ENCODE results near the gene MCRIP1. TPM values are rescaled to one million over a fixed set of nuclear protein-coding genes. Genes with fewer than 3 reads are reported as not detected.

The MCRIP1 gene
- total and polyA plus RNA-seq, 2 of the 13 experiments (the other 11 are each of a cell fraction or from before 2014, with no cell fraction given), result 79.7 to 84.9 TPM

DNA sequence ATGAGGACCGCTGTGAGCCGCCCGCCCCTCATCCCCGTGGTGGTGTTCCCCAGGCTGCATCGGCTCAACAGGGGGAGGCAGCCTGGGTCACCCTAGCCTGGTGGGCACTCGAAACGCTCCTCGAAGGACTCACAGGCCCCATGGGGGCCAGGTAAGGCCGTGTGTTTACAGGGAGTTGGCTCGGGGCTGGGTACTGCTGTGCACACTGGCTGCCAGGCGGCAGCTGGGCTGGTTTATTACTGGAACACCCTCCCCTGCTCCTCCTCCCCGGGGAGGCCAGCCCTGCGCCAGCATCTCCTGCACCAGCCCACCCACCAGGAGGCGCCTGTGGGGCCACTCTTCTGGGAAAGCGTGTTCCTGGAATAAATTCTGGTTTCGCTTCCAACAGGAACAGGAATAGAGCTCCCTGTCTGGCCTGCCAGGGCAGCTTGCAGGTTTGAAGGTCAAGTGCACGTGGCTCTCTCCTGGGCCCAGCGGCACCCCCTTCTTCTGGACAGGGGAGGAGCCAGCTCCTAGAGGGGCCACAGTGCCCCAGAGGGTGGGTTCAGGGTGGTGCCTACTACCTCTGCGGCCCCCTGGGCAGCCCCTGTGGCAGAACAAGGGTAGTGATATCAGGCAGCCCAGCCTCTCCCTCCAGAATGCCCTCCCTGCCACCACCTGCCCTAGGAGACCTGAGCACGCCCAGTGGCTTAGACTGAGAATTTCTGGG, 11.3 kb downstream of the MCRIP1 start (continued):
- TF ChIP-seq ZMAT5 (CRISPR knock-in tag; IDR thresholded peaks at IDR 0.05; ENCODE audit: borderline replicate concordance, low read depth) (no peak), ZNF382 (CRISPR knock-in tag; IDR thresholded peaks at IDR 0.05; ENCODE audit: borderline replicate concordance) (no peak), ESRRA (CRISPR knock-in tag; IDR thresholded peaks at IDR 0.05; ENCODE audit: low read depth) (peak; percentile 19; the same call in 1 of the 2 replicates), SRY (CRISPR knock-in tag; IDR thresholded peaks at IDR 0.05) (no peak), E2F1 (CRISPR knock-in tag; IDR thresholded peaks at IDR 0.05) (no peak), ZNF589 (CRISPR knock-in tag; conservative IDR thresholded peaks at IDR 0.05) (no peak), ZNF547 (CRISPR knock-in tag; IDR thresholded peaks at IDR 0.05) (no peak), MXD1 (CRISPR knock-in tag; IDR thresholded peaks at IDR 0.05) (peak; percentile 71), ZNF570 (CRISPR knock-in tag; IDR thresholded peaks at IDR 0.05; ENCODE audit: borderline replicate concordance) (no peak), ZNF431 (CRISPR knock-in tag; IDR thresholded peaks at IDR 0.05; ENCODE audit: borderline replicate concordance, low read depth) (peak; percentile 33; the same call in 1 of the 2 replicates), HDAC2 (CRISPR knock-in tag; IDR thresholded peaks at IDR 0.05) (peak; percentile 63), NR2F1 (CRISPR knock-in tag; IDR thresholded peaks at IDR 0.05) (no peak), EED (CRISPR knock-in tag; IDR thresholded peaks at IDR 0.05) (no peak), CBX2 (IDR thresholded peaks at IDR 0.05; ENCODE audit: low read depth, low read length) (no peak), CBX2 (CRISPR knock-in tag; IDR thresholded peaks at IDR 0.05; ENCODE audit: low read depth) (no peak), TSC22D2 (CRISPR knock-in tag; IDR thresholded peaks at IDR 0.05; ENCODE audit: borderline replicate concordance) (no peak), NR2C2 (CRISPR knock-in tag; IDR thresholded peaks at IDR 0.05; ENCODE audit: borderline replicate concordance) (no peak), ZNF567 (CRISPR knock-in tag; IDR thresholded peaks at IDR 0.05; ENCODE audit: borderline replicate concordance) (no peak), CERS6 (CRISPR knock-in tag; IDR thresholded peaks at IDR 0.05) (no peak), SMAD1 (CRISPR knock-in tag; IDR thresholded peaks at IDR 0.05; ENCODE audit: borderline replicate concordance, low read depth) (no peak), ZBTB42 (CRISPR knock-in tag; IDR thresholded peaks at IDR 0.05) (no peak), TEAD3 (CRISPR knock-in tag; optimal IDR thresholded peaks at IDR 0.05; ENCODE audit: borderline replicate concordance) (peak; percentile 17), ZNF20 (CRISPR knock-in tag; IDR thresholded peaks at IDR 0.05) (no peak), KDM5B (CRISPR knock-in tag; IDR thresholded peaks at IDR 0.05; ENCODE audit: borderline replicate concordance) (peak; percentile 69; the same call in 1 of the 2 replicates)
- TF ChIP-seq, protein P1, sequence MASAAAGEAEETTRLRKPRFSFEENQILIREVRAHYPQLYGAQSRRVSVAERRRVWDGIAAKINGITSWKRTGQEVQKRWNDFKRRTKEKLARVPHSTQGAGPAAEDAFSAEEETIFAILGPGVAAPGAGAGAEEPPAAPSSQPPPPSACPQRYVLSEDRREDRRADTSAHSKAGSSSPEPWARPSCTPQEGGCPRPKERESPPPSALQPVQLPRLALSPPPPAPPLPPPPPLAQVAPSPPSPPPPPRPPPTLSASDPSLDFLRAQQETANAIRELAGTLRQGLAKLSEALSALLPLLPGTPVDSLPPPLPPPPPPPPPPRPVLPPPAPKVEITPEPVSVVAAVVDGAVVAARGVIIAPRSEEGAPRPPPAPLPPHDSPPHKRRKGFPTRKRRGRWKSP (CRISPR knock-in tag; IDR thresholded peaks at IDR 0.05), result no peak
- TF ChIP-seq, protein P2, sequence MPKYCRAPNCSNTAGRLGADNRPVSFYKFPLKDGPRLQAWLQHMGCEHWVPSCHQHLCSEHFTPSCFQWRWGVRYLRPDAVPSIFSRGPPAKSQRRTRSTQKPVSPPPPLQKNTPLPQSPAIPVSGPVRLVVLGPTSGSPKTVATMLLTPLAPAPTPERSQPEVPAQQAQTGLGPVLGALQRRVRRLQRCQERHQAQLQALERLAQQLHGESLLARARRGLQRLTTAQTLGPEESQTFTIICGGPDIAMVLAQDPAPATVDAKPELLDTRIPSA (CRISPR knock-in tag; IDR thresholded peaks at IDR 0.05; ENCODE audit: borderline replicate concordance), result no peak
